Heart right ventricle (tissue), 16 donors: Measurements from ENCODE around the gene C1QL3. TPM values are rescaled to one million over a fixed set of nuclear protein-coding genes. Genes with fewer than 3 reads are reported as not detected.

Experiments used
- ATAC-seq, 8 donors: fragments of 200-7000 bp; cut with Tn5 transposase; one replicate each; pipeline ENCODE4 v1.9.1; 2020; ENCODE audit warnings: mild to moderate bottlenecking in 8 of 8, moderate library complexity in 8 of 8, moderate number of reproducible peaks in 1 of 8
- DNase-seq, 2 donors: peaks; one replicate each; pipeline ENCODE4 v3.0.0-alpha.2; 2020
- H3K27ac ChIP-seq, 10 donors: fragments of 200-600 bp; sonication (generic) in 2 of 10; one replicate each; pipeline versions ENCODE4 v1.5.0 to v1.8.0; 2020 to 2022; ENCODE audit warnings: mild to moderate bottlenecking in 3 of 10
- H3K27me3 ChIP-seq, 7 donors: fragments of 200-600 bp; one replicate each; pipeline ENCODE4 v1.8.0; 2021 to 2022; ENCODE audit warnings: mild to moderate bottlenecking in 2 of 7
- H3K36me3 ChIP-seq, 9 donors: fragments of 200-600 bp; sonication (generic) in 1 of 9; one replicate each; pipeline versions ENCODE4 v1.5.0 to v1.8.0; 2020 to 2022; ENCODE audit warnings: mild to moderate bottlenecking in 2 of 9
- H3K4me1 ChIP-seq, 9 donors: fragments of 200-600 bp; sonication (generic) in 1 of 9; one replicate each; pipeline versions ENCODE4 v1.5.0 to v1.8.0; 2020 to 2022; ENCODE audit warnings: mild to moderate bottlenecking in 4 of 9
- H3K4me3 ChIP-seq, 10 donors: fragments of 200-600 bp; sonication (generic) in 2 of 10; one replicate each; pipeline versions ENCODE4 v1.5.0 to v1.8.0; 2020 to 2022; ENCODE audit warnings: mild to moderate bottlenecking in 7 of 10, moderate library complexity in 2 of 10
- H3K9me3 ChIP-seq, 11 donors: fragments of 200-600 bp in 10 of 11; sonication (generic) in 2 of 11; one replicate each; pipeline versions ENCODE4 v1.5.0 to v1.8.0; 2013 to 2022; ENCODE audit warnings: mild to moderate bottlenecking in 2 of 11, control low read depth in 1 of 11, moderate library complexity in 1 of 11
- CTCF ChIP-seq, 9 donors: fragments of 200-600 bp; sonication (generic) in 2 of 9; IDR thresholded peaks; one replicate each; pipeline versions ENCODE4 v1.5.0 to v1.8.0; 2021 to 2022; ENCODE audit warnings: antibody characterized with exemption in 9 of 9, mild to moderate bottlenecking in 5 of 9, moderate library complexity in 1 of 9
- WGBS, 2 donors: extraction: QIAGEN DNeasy Blood & Tissue Kit; methylation state at CpG; one replicate each; pipeline ENCODE4 v1.1.7; 2013; ENCODE audit warnings: inconsistent platforms in 1 of 2; 5-methylcytosine and 5-hydroxymethylcytosine counted together
- intact Hi-C, 10 donors: fragments of 100-400 bp; cut with DNase I; formaldehyde crosslinking; loops; one replicate each; pipeline versions ENCODE4 v1.11.1 to v1.14.2; 2022
- polyA plus RNA-seq, 2 donors: library from polyadenylated mRNA; stranded (reverse); fragments of 200-250 nt; gene quantifications; one replicate each; pipeline ENCODE4 v1.2.3, GENCODE V29; 2013
- total RNA-seq, 10 donors: library from RNA; stranded (reverse); fragmentation: NEBNext Ultra II Directional in 3 of 10; extraction: Animal tissue kit (Norgen Biotek cat#: 25700) in 3 of 10; gene quantifications; one replicate each; pipeline versions ENCODE4 v1.2.1 to v1.2.4, GENCODE V29; 2021 to 2023
- donor health status: Arrhythmogenic right ventricular cardiomyopathy.
- donor health status: ischemic (EF 13 %, LVEDD 7.1; RV severe dilation, severe dysfunction).
- donor health status: healthy with polysubstance abuse.
- donor health status: DM: no; HTN: yes; CAD: no.
- donor health status: DM: no; HTN: no; CAD: no.
- donor health status: ischemic (EF 25% LVEDD 6.9; RV normal size, moderate dysfunction).
- donor health status: ischemic (EF 25% LVEDD 5.7; RV mildly dilated, moderate dysfunction).
- donor health status: healthy.
- donor health status: DM: yes; HTN: yes; CAD: no.
- donor health status: Ischemic cardiomyopathy.
- donor health status: ischemic (EF 35%, LVEDD 5.7; RV mildly dilated, moderate dysfunction).
- donor health status: nonischemic (EF 11% LVEDD 7.7; RV severe dilation, severe dysfunction).
- donor health status: DM: yes; HTN: yes; CAD: no.
- donor health status: PGD.
- donor health status: ischemic (EF 29% LVEDD 5.4; RV normal size, mild dysfunction).
- donor health status: nonischemic (EF 23%, LVEDD 6.1; RV moderate dilation, normal function).

The C1QL3 gene
- total and polyA plus RNA-seq, 12 donors = 0.03 to 0.24 (median 0.10) TPM; not detected in 9

- TF ChIP-seq CTCF (IDR thresholded peaks at IDR 0.05) = peak in 2 of 9 donors; percentile 18 to 20
- Histone ChIP-seq H3K36me3 (no peaks in the 10 kb centered on the region), H3K27ac (no peak overlapping the region), H3K4me1 (peaks cover 0 to 24% (median 18%) of the 10 kb centered on the region in 9 donors), H3K9me3 (no peaks in the 10 kb centered on the region), H3K4me3 (no peak overlapping the region), H3K27me3 (peaks cover 13 to 56% (median 41%) of the 10 kb centered on the region in 7 donors)
- DNase-seq (no peak), ATAC-seq (no peak)
- intact Hi-C loops = no loop called here
- 76 to 83% methylated on average over 4 of the region's 4 CpGs for WGBS, 2 donors
Observed at GRCh38 chr10:16518822-16519221, 2.9 kb downstream of the C1QL3 start.

DNA sequence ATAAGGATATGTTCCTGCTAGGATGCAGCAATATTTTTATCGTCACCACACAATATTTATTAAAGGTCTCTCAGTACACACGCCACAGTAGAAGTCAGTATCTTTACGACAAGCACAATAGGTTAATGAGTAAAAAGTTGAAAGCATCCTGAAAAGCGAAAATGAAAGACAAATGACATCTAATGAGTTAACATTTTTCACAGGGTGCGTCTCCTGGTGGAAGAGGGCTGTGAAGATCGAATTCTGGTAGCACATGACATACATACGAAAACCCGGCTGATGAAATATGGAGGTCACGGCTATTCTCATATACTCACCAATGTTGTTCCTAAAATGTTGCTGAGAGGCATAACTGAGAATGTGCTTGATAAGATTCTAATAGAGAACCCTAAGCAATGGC lies 10.8 kb downstream of the C1QL3 start:
- H3K36me3 ChIP-seq = peaks cover 0 to 31% (median 0%) of the 10 kb centered on the region in 9 donors
- no peak overlapping the region for H3K27ac ChIP-seq
- no peak overlapping the region for H3K4me3 ChIP-seq
- 91 to 94% methylated on average over 9 of the region's 9 CpGs for WGBS, 2 donors
- H3K27me3 ChIP-seq = no peaks in the 10 kb centered on the region
- no peak for TF ChIP-seq CTCF (IDR thresholded peaks at IDR 0.05)
- DNase-seq (no peak), ATAC-seq (no peak)
- intact Hi-C loops = no loop called here
- no peaks in the 10 kb centered on the region for H3K9me3 ChIP-seq
- no peaks in the 10 kb centered on the region for H3K4me1 ChIP-seq

DNA sequence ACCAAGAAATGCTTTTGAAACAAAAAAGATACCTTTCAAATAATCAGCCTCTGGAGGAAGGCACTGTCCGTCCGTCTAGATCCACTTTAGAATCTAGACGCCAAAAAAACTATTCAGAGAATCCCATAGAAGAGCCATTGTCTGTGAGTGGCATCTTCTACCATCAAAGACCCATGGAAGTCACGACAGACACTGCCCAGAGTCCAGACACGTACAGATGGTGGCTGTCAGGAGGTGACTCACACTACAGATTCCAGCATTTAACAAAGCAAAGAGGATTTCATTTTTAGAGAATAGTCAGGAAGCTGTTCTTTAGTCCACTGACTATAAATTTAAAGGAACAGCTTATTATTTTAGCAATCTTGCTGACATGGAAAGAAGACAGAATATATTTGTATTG lies 11.7 kb downstream of the C1QL3 start:
- WGBS, 2 donors = 58 to 65% methylated on average over 5 of the region's 5 CpGs
- no peaks in the 10 kb centered on the region for H3K4me1 ChIP-seq
- H3K27ac ChIP-seq = no peak overlapping the region
- no peak for ATAC-seq
- no peak overlapping the region for H3K4me3 ChIP-seq
- intact Hi-C loops = no loop called here
- no peaks in the 10 kb centered on the region for H3K27me3 ChIP-seq
- TF ChIP-seq CTCF (IDR thresholded peaks at IDR 0.05) = no peak
- DNase-seq = no peak
- H3K36me3 ChIP-seq = peaks cover 0 to 37% (median 0%) of the 10 kb centered on the region in 9 donors
- no peaks in the 10 kb centered on the region for H3K9me3 ChIP-seq

DNA sequence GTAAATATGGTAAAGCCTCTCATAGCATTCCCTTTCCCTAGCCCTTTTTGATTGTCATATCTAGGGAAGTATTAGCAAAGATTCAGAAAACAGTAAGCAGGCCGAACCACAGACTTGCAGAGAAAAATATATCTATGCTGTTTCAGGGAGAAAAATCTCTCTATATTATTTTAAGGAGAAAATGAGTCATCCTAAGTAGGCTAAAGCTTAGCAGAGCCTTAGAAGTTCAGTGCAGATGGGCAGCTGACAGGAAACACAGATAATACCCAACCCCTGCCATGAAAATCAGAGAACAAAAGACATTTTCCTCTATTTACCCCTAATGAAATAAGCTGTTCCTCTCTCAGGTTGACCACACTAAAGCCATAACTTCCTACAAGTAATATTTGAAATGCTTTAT lies 16.5 kb downstream of the C1QL3 start:
- no peak overlapping the region for H3K4me3 ChIP-seq
- TF ChIP-seq CTCF (IDR thresholded peaks at IDR 0.05) = no peak
- peaks cover 0 to 20% (median 0%) of the 10 kb centered on the region in 9 donors for H3K36me3 ChIP-seq
- 80 to 89% methylated on average over 1 of the region's 1 CpG for WGBS, 2 donors
- no peak overlapping the region for H3K27ac ChIP-seq
- H3K27me3 ChIP-seq = no peaks in the 10 kb centered on the region
- intact Hi-C loops = no loop called here
- DNase-seq (no peak), ATAC-seq (no peak)
- H3K9me3 ChIP-seq = no peaks in the 10 kb centered on the region
- H3K4me1 ChIP-seq = no peaks in the 10 kb centered on the region
